ENCODE results near the gene SEC22C. TPM values are rescaled to one million over a fixed set of nuclear protein-coding genes. Genes with fewer than 3 reads are reported as not detected.

Gene SEC22C
- total and polyA plus RNA-seq, 12 donors = 21.1 to 32.9 (median 26.1) TPM

DNA sequence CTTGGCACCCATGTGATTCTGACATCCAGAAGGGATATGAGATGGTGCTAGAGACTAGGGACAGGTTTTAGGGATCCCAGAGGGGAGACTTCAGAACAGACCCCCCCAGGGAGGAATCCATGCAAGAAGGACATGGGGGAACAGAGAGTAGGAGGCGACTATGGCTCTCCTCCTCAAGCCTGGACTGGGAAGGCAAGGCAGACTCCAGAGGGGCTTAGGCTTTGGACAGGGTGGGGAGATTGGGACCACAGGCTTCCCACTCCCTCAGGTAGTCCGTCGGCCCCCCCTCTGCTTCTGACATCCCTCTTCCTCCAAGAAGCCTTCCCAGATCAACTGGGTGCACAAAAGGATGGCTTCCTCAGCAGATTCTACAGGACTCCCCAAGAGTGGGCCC is 82.3 kb downstream of the SEC22C start:
- WGBS, 2 donors = 84 to 92% methylated on average over 3 of the region's 3 CpGs
- Histone ChIP-seq H3K27ac (no peak overlapping the region), H3K4me1 (peaks cover 8 to 30% (median 16%) of the 10 kb centered on the region in 9 donors), H3K9me3 (no peaks in the 10 kb centered on the region), H3K4me3 (no peak overlapping the region), H3K27me3 (peaks cover 0 to 48% (median 38%) of the 10 kb centered on the region in 7 donors), H3K36me3 (no peaks in the 10 kb centered on the region)
- TF ChIP-seq, protein P1, sequence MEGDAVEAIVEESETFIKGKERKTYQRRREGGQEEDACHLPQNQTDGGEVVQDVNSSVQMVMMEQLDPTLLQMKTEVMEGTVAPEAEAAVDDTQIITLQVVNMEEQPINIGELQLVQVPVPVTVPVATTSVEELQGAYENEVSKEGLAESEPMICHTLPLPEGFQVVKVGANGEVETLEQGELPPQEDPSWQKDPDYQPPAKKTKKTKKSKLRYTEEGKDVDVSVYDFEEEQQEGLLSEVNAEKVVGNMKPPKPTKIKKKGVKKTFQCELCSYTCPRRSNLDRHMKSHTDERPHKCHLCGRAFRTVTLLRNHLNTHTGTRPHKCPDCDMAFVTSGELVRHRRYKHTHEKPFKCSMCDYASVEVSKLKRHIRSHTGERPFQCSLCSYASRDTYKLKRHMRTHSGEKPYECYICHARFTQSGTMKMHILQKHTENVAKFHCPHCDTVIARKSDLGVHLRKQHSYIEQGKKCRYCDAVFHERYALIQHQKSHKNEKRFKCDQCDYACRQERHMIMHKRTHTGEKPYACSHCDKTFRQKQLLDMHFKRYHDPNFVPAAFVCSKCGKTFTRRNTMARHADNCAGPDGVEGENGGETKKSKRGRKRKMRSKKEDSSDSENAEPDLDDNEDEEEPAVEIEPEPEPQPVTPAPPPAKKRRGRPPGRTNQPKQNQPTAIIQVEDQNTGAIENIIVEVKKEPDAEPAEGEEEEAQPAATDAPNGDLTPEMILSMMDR (IDR thresholded peaks at IDR 0.05) = no peak
- no peak for ATAC-seq
- DNase-seq = no peak
- intact Hi-C loops (cut with DNase I) = no loop called here

DNA sequence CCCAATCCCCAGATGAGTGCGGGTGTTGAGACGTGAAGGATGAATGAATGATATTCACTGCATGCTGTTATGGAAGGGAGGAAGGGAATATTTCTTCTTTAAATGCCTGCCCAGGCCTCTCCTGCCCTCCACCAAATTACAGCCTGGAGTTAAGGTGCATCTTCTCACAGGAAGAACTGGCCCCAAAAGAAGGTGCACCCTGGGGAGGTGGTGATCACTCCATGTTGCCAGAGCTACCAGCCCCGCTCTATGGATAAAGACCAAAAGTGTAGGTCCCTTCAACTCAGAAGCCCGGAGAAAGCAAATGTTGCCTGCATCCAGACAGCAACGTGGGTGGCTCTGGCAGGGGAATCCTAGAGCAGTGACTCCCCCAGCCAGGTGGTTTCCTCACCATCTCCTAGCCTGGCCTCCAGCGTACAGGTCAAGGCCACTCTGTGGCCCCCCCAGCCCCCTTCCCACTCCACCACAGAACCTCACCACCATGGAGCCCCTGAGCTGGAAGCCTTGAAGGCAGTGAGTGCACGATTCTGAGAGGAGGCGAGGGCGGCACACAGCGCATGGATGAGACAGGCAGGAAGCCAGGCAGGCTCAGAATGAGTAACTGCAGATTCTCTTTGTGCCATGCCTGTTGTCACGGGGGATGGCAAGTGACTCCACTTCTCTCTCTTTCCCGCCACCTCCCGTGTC is 82.8 kb downstream of the SEC22C start:
- TF ChIP-seq, protein P1 (IDR thresholded peaks at IDR 0.05) = no peak
- ATAC-seq = no peak
- no peak overlapping the region for H3K27ac ChIP-seq
- 77 to 83% methylated on average over 13 of the region's 13 CpGs for WGBS, 2 donors
- H3K36me3 ChIP-seq = no peaks in the 10 kb centered on the region
- peaks cover 8 to 30% (median 16%) of the 10 kb centered on the region in 9 donors for H3K4me1 ChIP-seq
- no peaks in the 10 kb centered on the region for H3K9me3 ChIP-seq
- no peak overlapping the region for H3K4me3 ChIP-seq
- peaks cover 0 to 48% (median 38%) of the 10 kb centered on the region in 7 donors for H3K27me3 ChIP-seq
- DNase-seq = no peak
- intact Hi-C loops (cut with DNase I) = no loop called here

DNA sequence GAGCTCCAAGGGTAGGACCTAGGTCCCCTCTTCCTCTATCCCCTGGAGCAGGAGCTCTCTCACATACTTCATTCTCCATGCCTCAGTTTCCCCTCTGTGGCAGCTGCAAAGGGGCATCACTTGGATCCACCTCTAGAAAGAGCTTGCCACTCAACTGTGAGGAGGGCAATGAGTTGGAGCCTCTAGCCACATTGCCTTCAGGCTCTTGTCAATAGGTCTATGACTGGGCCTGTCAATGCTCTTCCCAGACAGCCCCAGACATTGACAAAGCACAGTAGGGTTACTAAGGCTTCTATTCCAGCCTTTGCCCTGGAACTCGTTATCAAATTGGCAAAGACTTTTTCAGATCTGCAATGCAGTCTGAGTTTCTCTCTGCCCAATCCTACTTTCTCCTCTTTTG is 83.7 kb downstream of the SEC22C start:
- TF ChIP-seq, protein P1 (IDR thresholded peaks at IDR 0.05) = no peak
- Histone ChIP-seq H3K4me3 (no peak overlapping the region), H3K27ac (no peak overlapping the region), H3K36me3 (no peaks in the 10 kb centered on the region), H3K27me3 (peaks cover 0 to 42% (median 37%) of the 10 kb centered on the region in 7 donors), H3K9me3 (no peaks in the 10 kb centered on the region), H3K4me1 (peaks cover 8 to 28% (median 20%) of the 10 kb centered on the region in 9 donors)
- WGBS, 2 donors = 41 to 53% methylated on average over 1 of the region's 1 CpG
- DNase-seq (no peak), ATAC-seq (no peak)
- intact Hi-C loops (cut with DNase I) = no loop called here

Other genes with a start within 250 kb of the SEC22C start
- not detected for gene LYZL4, start 171.4 kb downstream of the SEC22C start, total RNA-seq
- not detected for gene LYZL4, start 171.4 kb downstream of the SEC22C start, polyA plus RNA-seq
- 1 to 10 TPM in 7 of 10 donors, under 1 TPM in 3; 0.76 to 7.3 (median 1.5) TPM for gene VIPR1, start 79.3 kb downstream of the SEC22C start, total RNA-seq
- 1 to 10 TPM; 3.9 to 8.3 TPM for gene VIPR1, start 79.3 kb downstream of the SEC22C start, polyA plus RNA-seq
- 10 to 100 TPM in 7 of 10 donors, 1 to 10 TPM in 3; 9.1 to 15.2 (median 11.3) TPM for gene SS18L2, start 8.9 kb upstream of the SEC22C start, total RNA-seq
- gene SS18L2, start 8.9 kb upstream of the SEC22C start, polyA plus RNA-seq = 10 to 100 TPM; 31.9 to 35.3 TPM
- 10 to 100 TPM; 19.7 to 28.4 (median 21.9) TPM for gene NKTR, start 18.7 kb upstream of the SEC22C start, total RNA-seq
- gene NKTR, start 18.7 kb upstream of the SEC22C start, polyA plus RNA-seq = 10 to 100 TPM; 10.2 to 59.3 TPM
- 100 to 1,000 TPM in 9 of 10 donors, 10 to 100 TPM in 1; 86.7 to 145 (median 112) TPM for gene ZBTB47, start 71.7 kb upstream of the SEC22C start, total RNA-seq
- gene ZBTB47, start 71.7 kb upstream of the SEC22C start, polyA plus RNA-seq = 10 to 100 TPM; 52.2 to 68.9 TPM
- 1 to 10 TPM in 3 of 10 donors, under 1 TPM in 7; 0.26 to 1.6 (median 0.85) TPM for gene KLHL40, start 103.6 kb upstream of the SEC22C start, total RNA-seq
- 1 to 10 TPM in 1 of 2 donors, under 1 TPM in 1; 0.51 to 8.3 TPM for gene KLHL40, start 103.6 kb upstream of the SEC22C start, polyA plus RNA-seq
- 100 to 1,000 TPM; 390 to 998 (median 624) TPM for gene HHATL, start 120.8 kb upstream of the SEC22C start, total RNA-seq
- gene HHATL, start 120.8 kb upstream of the SEC22C start, polyA plus RNA-seq = 1,000 to 10,000 TPM in 1 of 2 donors, 100 to 1,000 TPM in 1; 332 to 2,035 TPM
- 1 to 10 TPM in 2 of 10 donors, under 1 TPM in 6, not detected in 2; 0.16 to 1.2 (median 0.62) TPM for gene CCDC13, start 191.3 kb upstream of the SEC22C start, total RNA-seq
- under 1 TPM; 0.44 to 0.52 TPM for gene CCDC13, start 191.3 kb upstream of the SEC22C start, polyA plus RNA-seq
- gene HIGD1A, start 222.5 kb upstream of the SEC22C start, total RNA-seq = 100 to 1,000 TPM; 276 to 397 (median 331) TPM
- 100 to 1,000 TPM; 179 to 399 TPM for gene HIGD1A, start 222.5 kb upstream of the SEC22C start, polyA plus RNA-seq
- gene ACKR2, start 227.5 kb upstream of the SEC22C start, total RNA-seq = 1 to 10 TPM in 8 of 10 donors, under 1 TPM in 2; 0.93 to 2.1 (median 1.2) TPM
- under 1 TPM; 0.15 to 0.25 TPM for gene ACKR2, start 227.5 kb upstream of the SEC22C start, polyA plus RNA-seq

Measured in heart right ventricle (tissue), 16 donors.